Breast epithelium (tissue), 4 donors: ENCODE measurements around the gene ACRBP. TPM values are rescaled to one million over a fixed set of nuclear protein-coding genes. Genes with fewer than 3 reads are reported as not detected.

Experiments used
- DNase-seq, 2 donors: peaks; one replicate each; pipeline ENCODE4 v3.0.0-alpha.2; 2019; ENCODE audit warnings: low spot score in 2 of 2
- H3K27ac ChIP-seq, 2 donors: fragments of 200-600 bp; sonication (generic) in 1 of 2; one replicate each; pipeline ENCODE4 v1.5.1; 2016 to 2019; ENCODE audit warnings: mild to moderate bottlenecking in 1 of 2
- H3K27me3 ChIP-seq, 2 donors: fragments of 200-600 bp; sonication (generic) in 1 of 2; one replicate each; pipeline versions ENCODE4 v1.5.1 to v1.6.0; 2017 to 2019; ENCODE audit warnings: control low read depth in 1 of 2, mild to moderate bottlenecking in 1 of 2
- H3K36me3 ChIP-seq: fragments of 200-600 bp; one replicate; pipeline ENCODE4 v1.5.1; 2019
- H3K4me1 ChIP-seq, 2 donors: fragments of 200-600 bp; sonication (generic); one replicate each; pipeline ENCODE4 v1.5.1; 2016 to 2019; ENCODE audit warnings: control low read depth in 1 of 2
- H3K4me3 ChIP-seq, 3 donors: fragments of 200-600 bp; sonication (generic); 1 replicate in 2 of 3; 2 replicates in 1 of 3; pipeline ENCODE4 v1.5.1; 2016 to 2019; ENCODE audit warnings: mild to moderate bottlenecking in 3 of 3, moderate library complexity in 2 of 3
- H3K9me3 ChIP-seq, 2 donors: fragments of 200-600 bp; sonication (generic) in 1 of 2; one replicate each; pipeline ENCODE4 v1.5.1; 2016 to 2019; ENCODE audit warnings: control low read depth in 1 of 2
- POLR2A ChIP-seq: fragments of 450-650 bp; IDR thresholded peaks from one replicate; pipeline ENCODE4 v1.6.1; 2016; ENCODE audit warnings: antibody characterized with exemption, mild to moderate bottlenecking, moderate library complexity
- POLR2AphosphoS5 ChIP-seq, 3 donors: sonication (generic); formaldehyde crosslinking; IDR thresholded peaks; one replicate each; pipeline ENCODE4 v1.6.1; 2017; ENCODE audit warnings: antibody characterized with exemption in 3 of 3
- intact Hi-C: fragments of 100-400 bp; cut with DNase I; formaldehyde crosslinking; loops from one replicate; pipeline ENCODE4 v1.15.1; 2023; ENCODE audit warnings: low total_unique reads
- total RNA-seq, 3 donors: library from RNA; depleted of rRNA; stranded (reverse); fragments of >200 nt; gene quantifications; one replicate each; pipeline ENCODE4 v1.1.0, GENCODE V29; 2016
- TF ChIP-seq, protein P1 (sequence below), 3 donors: fragments of 450-650 bp; IDR thresholded peaks; one replicate each; pipeline ENCODE4 v1.5.1; 2016 to 2017; ENCODE audit warnings: antibody characterized with exemption in 3 of 3, mild to moderate bottlenecking in 3 of 3, moderate library complexity in 3 of 3

ACRBP gene
- total RNA-seq, 3 donors from 2014 or later: 0.59 to 2.4 (median 0.66) TPM

DNA sequence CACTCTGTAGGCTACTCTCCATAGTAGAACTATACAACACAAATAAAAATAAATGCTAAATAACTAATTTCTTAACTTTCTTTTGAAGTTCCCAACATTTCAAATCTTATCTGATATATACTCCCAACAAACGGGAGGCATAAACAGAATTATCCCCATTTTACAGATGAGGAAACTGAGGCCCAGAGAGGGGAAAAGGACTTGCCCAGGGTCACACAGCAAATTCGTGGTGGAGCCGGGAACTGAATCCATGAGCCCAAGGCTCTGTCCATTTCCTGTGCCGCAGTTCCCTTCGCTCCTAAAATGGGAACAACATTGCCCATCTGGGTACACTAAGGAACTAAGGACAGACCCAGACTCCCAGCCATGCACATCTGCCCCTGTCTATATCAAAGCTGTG, 29.7 kb upstream of the ACRBP start:
- no peaks in the 10 kb centered on the region for H3K4me1 ChIP-seq
- H3K9me3 ChIP-seq: no peaks in the 10 kb centered on the region
- H3K27me3 ChIP-seq: no peaks in the 10 kb centered on the region
- intact Hi-C loops: no loop called here
- TF ChIP-seq POLR2AphosphoS5 (IDR thresholded peaks at IDR 0.05) (no peak), POLR2A (no peak)
- TF ChIP-seq, protein P1, sequence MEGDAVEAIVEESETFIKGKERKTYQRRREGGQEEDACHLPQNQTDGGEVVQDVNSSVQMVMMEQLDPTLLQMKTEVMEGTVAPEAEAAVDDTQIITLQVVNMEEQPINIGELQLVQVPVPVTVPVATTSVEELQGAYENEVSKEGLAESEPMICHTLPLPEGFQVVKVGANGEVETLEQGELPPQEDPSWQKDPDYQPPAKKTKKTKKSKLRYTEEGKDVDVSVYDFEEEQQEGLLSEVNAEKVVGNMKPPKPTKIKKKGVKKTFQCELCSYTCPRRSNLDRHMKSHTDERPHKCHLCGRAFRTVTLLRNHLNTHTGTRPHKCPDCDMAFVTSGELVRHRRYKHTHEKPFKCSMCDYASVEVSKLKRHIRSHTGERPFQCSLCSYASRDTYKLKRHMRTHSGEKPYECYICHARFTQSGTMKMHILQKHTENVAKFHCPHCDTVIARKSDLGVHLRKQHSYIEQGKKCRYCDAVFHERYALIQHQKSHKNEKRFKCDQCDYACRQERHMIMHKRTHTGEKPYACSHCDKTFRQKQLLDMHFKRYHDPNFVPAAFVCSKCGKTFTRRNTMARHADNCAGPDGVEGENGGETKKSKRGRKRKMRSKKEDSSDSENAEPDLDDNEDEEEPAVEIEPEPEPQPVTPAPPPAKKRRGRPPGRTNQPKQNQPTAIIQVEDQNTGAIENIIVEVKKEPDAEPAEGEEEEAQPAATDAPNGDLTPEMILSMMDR (IDR thresholded peaks at IDR 0.05): no peak
- no peak for DNase-seq
- H3K4me3 ChIP-seq: no peak overlapping the region
- peaks cover 20% of the 10 kb centered on the region for H3K36me3 ChIP-seq
- no peak overlapping the region for H3K27ac ChIP-seq

GRCh38 chr12:6672143-6672542, 24.9 kb upstream of the ACRBP start:
- intact Hi-C loops: no loop called here
- no peaks in the 10 kb centered on the region for H3K9me3 ChIP-seq

DNA sequence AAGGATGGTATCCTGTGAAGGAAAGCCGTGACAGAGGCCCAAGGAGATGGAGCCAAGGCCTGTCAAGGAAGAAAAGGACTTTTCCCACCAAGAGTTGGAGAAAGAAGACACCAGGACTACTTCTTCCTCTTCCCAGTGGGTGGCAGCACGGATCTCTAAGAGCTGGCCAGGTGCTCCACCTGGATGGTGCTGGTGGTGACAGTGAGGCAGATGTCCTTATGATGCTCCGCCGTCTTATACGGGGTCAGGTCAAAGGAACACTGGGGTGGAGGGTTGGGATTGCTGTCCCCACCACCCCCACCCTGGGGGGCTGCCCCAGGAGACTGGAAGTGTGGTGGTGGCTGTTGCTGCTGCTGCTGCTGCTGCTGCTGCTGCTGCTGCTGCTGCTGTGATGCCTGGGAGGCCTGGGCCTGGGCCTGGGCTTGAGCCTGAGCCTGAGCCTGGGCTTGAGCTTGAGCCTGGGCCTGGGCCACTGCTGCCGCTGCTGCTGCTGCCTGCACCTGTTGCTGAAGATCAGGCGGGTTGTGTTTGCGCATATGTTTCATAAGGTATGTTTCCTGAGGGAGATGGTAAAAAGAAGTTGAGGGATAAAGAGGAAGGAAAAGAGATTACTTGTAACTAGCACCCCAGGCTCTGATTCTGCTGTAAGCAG, 20.5 kb upstream of the ACRBP start:
- intact Hi-C loops: no loop called here
- TF ChIP-seq, protein P1 (IDR thresholded peaks at IDR 0.05): no peak
- TF ChIP-seq POLR2A (no peak), POLR2AphosphoS5 (IDR thresholded peaks at IDR 0.05) (no peak)

More at GRCh38 chr12:6672143-6672542, 24.9 kb upstream of the ACRBP start:
- Histone ChIP-seq H3K4me3 (no peak overlapping the region), H3K4me1 (no peaks in the 10 kb centered on the region), H3K27ac (no peak overlapping the region), H3K36me3 (peaks cover 39% of the 10 kb centered on the region), H3K27me3 (no peaks in the 10 kb centered on the region)
- TF ChIP-seq, protein P1 (IDR thresholded peaks at IDR 0.05): no peak
- TF ChIP-seq POLR2A (no peak), POLR2AphosphoS5 (IDR thresholded peaks at IDR 0.05) (no peak)
- DNase-seq: no peak

DNA sequence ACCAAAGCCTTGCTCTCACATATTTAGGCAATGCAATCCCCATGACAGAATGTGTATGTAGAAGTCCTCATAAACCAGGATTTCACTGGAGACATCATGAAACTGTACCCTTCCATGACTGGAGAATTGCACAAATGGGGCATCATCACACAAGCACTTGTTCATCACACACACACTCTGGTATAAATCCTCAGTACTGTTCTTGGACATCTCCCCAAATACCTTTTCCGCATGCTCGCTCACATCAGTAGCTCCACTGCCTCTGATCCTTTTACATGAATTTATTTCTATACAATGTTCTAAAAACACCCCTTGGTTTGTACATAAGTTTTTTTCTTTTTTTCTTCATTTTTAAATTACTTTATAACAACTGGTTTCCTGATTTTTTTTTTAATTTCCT, 19.0 kb upstream of the ACRBP start:
- no peaks in the 10 kb centered on the region for H3K9me3 ChIP-seq
- H3K36me3 ChIP-seq: peaks cover 23% of the 10 kb centered on the region
- H3K4me1 ChIP-seq: peaks cover 0 to 10% of the 10 kb centered on the region in 2 donors
- no peak overlapping the region for H3K4me3 ChIP-seq
- H3K27me3 ChIP-seq: no peaks in the 10 kb centered on the region
- H3K27ac ChIP-seq: no peak overlapping the region
- DNase-seq: no peak
- intact Hi-C loops: no loop called here
- TF ChIP-seq, protein P1 (IDR thresholded peaks at IDR 0.05): no peak
- no peak for TF ChIP-seq POLR2AphosphoS5 (IDR thresholded peaks at IDR 0.05)
- TF ChIP-seq POLR2A: no peak

More for the DNA sequence above, 20.5 kb upstream of the ACRBP start:
- Histone ChIP-seq H3K4me1 (no peaks in the 10 kb centered on the region), H3K36me3 (peaks cover 30% of the 10 kb centered on the region), H3K9me3 (no peaks in the 10 kb centered on the region), H3K4me3 (no peak overlapping the region), H3K27ac (no peak overlapping the region), H3K27me3 (no peaks in the 10 kb centered on the region)
- no peak for DNase-seq

DNA sequence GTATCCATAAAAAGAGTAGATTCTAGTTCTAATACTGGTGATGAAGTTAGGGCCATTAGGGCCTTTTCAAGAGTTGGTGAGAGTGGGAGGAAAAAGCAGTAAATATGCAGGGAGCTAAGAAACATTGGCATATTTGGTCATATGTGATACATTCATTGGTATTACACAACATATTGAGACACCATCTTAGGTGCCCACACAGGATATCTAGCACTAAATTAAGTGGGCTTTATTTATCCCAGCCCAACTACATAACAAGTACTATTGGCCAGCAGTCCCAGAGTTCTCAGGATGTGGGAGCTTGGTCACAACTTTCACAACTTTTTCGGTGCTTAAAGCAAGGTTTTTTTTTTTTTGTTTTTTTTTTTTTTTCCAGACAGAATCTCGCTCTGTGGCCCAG, 17.7 kb upstream of the ACRBP start:
- intact Hi-C loops: no loop called here
- TF ChIP-seq, protein P1 (IDR thresholded peaks at IDR 0.05): no peak
- TF ChIP-seq POLR2A: no peak
- TF ChIP-seq POLR2AphosphoS5 (IDR thresholded peaks at IDR 0.05): no peak
- Histone ChIP-seq H3K27me3 (no peaks in the 10 kb centered on the region), H3K27ac (no peak overlapping the region), H3K36me3 (peaks cover 14% of the 10 kb centered on the region), H3K4me3 (no peak overlapping the region), H3K9me3 (no peaks in the 10 kb centered on the region), H3K4me1 (peaks cover 0 to 10% of the 10 kb centered on the region in 2 donors)
- DNase-seq: no peak
